Endothelial cell of umbilical vein (primary cell): ENCODE data around the gene ALKBH8. TPM values are rescaled to one million over a fixed set of nuclear protein-coding genes. Genes with fewer than 3 reads are reported as not detected.

Experiments used
- Bru-seq: library from RNA; stranded (reverse); fragments of 400-500 nt; gene quantifications from one replicate; lab custom pipeline; 2021; lab: Mats Ljungman, UMichigan
- BruChase-seq, 2 experiments: library from RNA; stranded (reverse); fragments of 400-500 nt; gene quantifications; one replicate each; lab custom pipeline; 2021; lab: Mats Ljungman, UMichigan
- BruUV-seq: library from RNA; stranded (reverse); fragments of 400-500 nt; replicated peaks from 2 replicates; lab custom pipeline; 2021; lab: Mats Ljungman, UMichigan
- CTCF ChIA-PET: fragments of 300-600, 350-600 bp; sonication (Branson Sonifier 250); formaldehyde crosslinking; loops from one replicate; lab custom pipeline; 2021; ENCODE audit warnings: antibody characterized with exemption, inconsistent platforms; lab: Charles Lee
- POLR2A ChIA-PET: fragments of 300-600, 350-600 bp; sonication (Branson Sonifier 250); formaldehyde crosslinking; loops from one replicate; lab custom pipeline; 2021; ENCODE audit warnings: antibody characterized with exemption, inconsistent platforms; lab: Charles Lee
- DNase-seq: peaks from one replicate; pipeline ENCODE4 v3.0.0-alpha.2; 2011; ENCODE audit warnings: low read depth, low spot score
- FAIRE-seq: peaks from 2 replicates; lab custom pipeline; 2011; peaks lifted over from hg19 to GRCh38; lab: Jason Lieb, UNC
- H2AFZ ChIP-seq: 2 replicates; pipeline ENCODE4 v1.6.0; 2012; ENCODE audit warnings: low read depth, low read length, control low read depth, inconsistent platforms
- H3K27ac ChIP-seq: 2 replicates; pipeline ENCODE4 v1.5.1; 2011; ENCODE audit warnings: low read depth, mild to moderate bottlenecking, control low read depth, low read length, moderate library complexity; ENCODE audit not compliant: insufficient read depth
- H3K27me3 ChIP-seq, 2 experiments: 2 replicates each; pipeline versions ENCODE4 v1.6.0 to v1.6.1; 2011; ENCODE audit warnings: low read length in 2 of 2, mixed read lengths in 1 of 2; ENCODE audit not compliant: control insufficient read depth in 2 of 2, insufficient read depth in 2 of 2
- H3K36me3 ChIP-seq, 2 experiments: 2 replicates in 1 of 2; 3 replicates in 1 of 2; pipeline ENCODE4 v1.5.1; 2011; ENCODE audit warnings: low read length in 2 of 2, mild to moderate bottlenecking in 1 of 2, moderate library complexity in 1 of 2; ENCODE audit not compliant: control insufficient read depth in 2 of 2, insufficient read depth in 2 of 2; ENCODE audit errors: extremely low read depth in 1 of 2
- H3K4me1 ChIP-seq: 3 replicates; pipeline ENCODE4 v1.5.1; 2011; ENCODE audit warnings: mild to moderate bottlenecking, low read length; ENCODE audit not compliant: control insufficient read depth, insufficient read depth; ENCODE audit errors: extremely low read depth
- H3K4me2 ChIP-seq: 2 replicates; pipeline ENCODE4 v1.6.1; 2011; ENCODE audit warnings: low read length, control low read depth, mixed read lengths; ENCODE audit not compliant: insufficient read depth
- H3K4me3 ChIP-seq, 3 experiments: fragments of 200-600 bp in 1 of 3; sonication (generic), shearing (Covaris generic) in 1 of 3; replicated peaks in 1 of 3; 2 replicates each; pipeline ENCODE4 v1.5.1; 2011 to 2016; ENCODE audit warnings: control low read depth in 3 of 3, low read length in 3 of 3, mild to moderate bottlenecking in 2 of 3, inconsistent platforms in 1 of 3, low read depth in 1 of 3, moderate library complexity in 1 of 3; ENCODE audit not compliant: insufficient read depth in 1 of 3
- H3K79me2 ChIP-seq: 2 replicates; pipeline ENCODE4 v1.6.0; 2012; ENCODE audit warnings: low read length, inconsistent platforms; ENCODE audit not compliant: control insufficient read depth, insufficient read depth
- H3K9ac ChIP-seq: replicated peaks from 2 replicates; pipeline ENCODE3; 2011; ENCODE audit warnings: low read length, control low read depth; ENCODE audit not compliant: insufficient read depth; ENCODE audit errors: extremely low read depth
- H3K9me1 ChIP-seq: replicated peaks from 3 replicates; pipeline ENCODE4 v1.6.0; 2011; ENCODE audit warnings: mild to moderate bottlenecking, low read length; ENCODE audit not compliant: control insufficient read depth, insufficient read depth; ENCODE audit errors: extremely low read depth
- H3K9me3 ChIP-seq: replicated peaks from 2 replicates; pipeline ENCODE4 v1.5.1; 2012; ENCODE audit warnings: low read length, inconsistent platforms; ENCODE audit not compliant: control insufficient read depth, insufficient read depth
- H4K20me1 ChIP-seq: replicated peaks from 2 replicates; pipeline ENCODE3; 2011; ENCODE audit warnings: mild to moderate bottlenecking, low read length; ENCODE audit not compliant: control insufficient read depth, insufficient read depth; ENCODE audit errors: extremely low read depth
- EZH2 ChIP-seq: IDR thresholded peaks from 2 replicates; pipeline ENCODE4 v1.6.1; 2012; ENCODE audit warnings: borderline replicate concordance, low read depth, mild to moderate bottlenecking, moderate library complexity, low read length, inconsistent platforms; ENCODE audit not compliant: severe bottlenecking
- GATA2 ChIP-seq: IDR thresholded peaks from 2 replicates; pipeline ENCODE4 v1.7.0; 2011; ENCODE audit warnings: low read depth, mild to moderate bottlenecking, moderate library complexity, mixed read lengths, low read length; ENCODE audit not compliant: insufficient read length, insufficient read depth
- MYC ChIP-seq: IDR thresholded peaks from one replicate; pipeline ENCODE4 v1.6.1; 2011; ENCODE audit warnings: mild to moderate bottlenecking, low read depth, low read length
- POLR2A ChIP-seq: IDR thresholded peaks from 2 replicates; pipeline ENCODE4 v1.6.1; 2012; ENCODE audit warnings: low read depth, mild to moderate bottlenecking, control low read depth, low read length
- POLR2AphosphoS5 ChIP-seq: IDR thresholded peaks from 2 replicates; pipeline ENCODE4 v1.6.1; 2012; ENCODE audit warnings: low read depth, mild to moderate bottlenecking, control low read depth, low read length, moderate library complexity; ENCODE audit not compliant: insufficient read depth
- dilution Hi-C: fragments of 300-500 bp; cut with MboI; formaldehyde crosslinking; loops from one replicate; pipeline ENCODE4 v1.15.0; 2019; ENCODE audit warnings: low sequenced_read_pairs; ENCODE audit not compliant: extremely low pct_ligation_motif_present
- intact Hi-C: fragments of 100-400 bp; cut with micrococcal nuclease; formaldehyde crosslinking; loops from one replicate; pipeline ENCODE4 v1.10.0; 2022
- long read RNA-seq: library from polyadenylated mRNA; stranded (forward); transcript quantifications from one replicate; pipeline ENCODE4 v2.0.0, GENCODE V29; 2021
- polyA minus RNA-seq, 3 experiments: library from RNA; depleted of rRNA, polyadenylated mRNA; stranded (reverse); fragments of >200 nt; gene quantifications; 1 replicate in 1 of 3; 2 replicates in 2 of 3; pipeline ENCODE4 v1.2.3, GENCODE V29; 2011
- polyA plus RNA-seq, 4 experiments: library from polyadenylated mRNA; depleted of rRNA in 3 of 4; stranded (reverse) in 3 of 4; unstranded in 1 of 4; fragments of >200 nt; gene quantifications; 2 replicates each; pipeline versions ENCODE4 v1.2.1 to v1.2.3, GENCODE V29; 2011 to 2012; ENCODE audit warnings: missing spikeins in 1 of 4
- total RNA-seq: library from RNA; stranded (reverse); gene quantifications from 2 replicates; pipeline ENCODE4 v1.2.3, GENCODE V29; 2021
- TF ChIP-seq, protein P1 (sequence below): IDR thresholded peaks from 2 replicates; pipeline ENCODE4 v1.6.1; 2011; ENCODE audit not compliant: insufficient read depth, insufficient read length

ALKBH8 gene, protein sequence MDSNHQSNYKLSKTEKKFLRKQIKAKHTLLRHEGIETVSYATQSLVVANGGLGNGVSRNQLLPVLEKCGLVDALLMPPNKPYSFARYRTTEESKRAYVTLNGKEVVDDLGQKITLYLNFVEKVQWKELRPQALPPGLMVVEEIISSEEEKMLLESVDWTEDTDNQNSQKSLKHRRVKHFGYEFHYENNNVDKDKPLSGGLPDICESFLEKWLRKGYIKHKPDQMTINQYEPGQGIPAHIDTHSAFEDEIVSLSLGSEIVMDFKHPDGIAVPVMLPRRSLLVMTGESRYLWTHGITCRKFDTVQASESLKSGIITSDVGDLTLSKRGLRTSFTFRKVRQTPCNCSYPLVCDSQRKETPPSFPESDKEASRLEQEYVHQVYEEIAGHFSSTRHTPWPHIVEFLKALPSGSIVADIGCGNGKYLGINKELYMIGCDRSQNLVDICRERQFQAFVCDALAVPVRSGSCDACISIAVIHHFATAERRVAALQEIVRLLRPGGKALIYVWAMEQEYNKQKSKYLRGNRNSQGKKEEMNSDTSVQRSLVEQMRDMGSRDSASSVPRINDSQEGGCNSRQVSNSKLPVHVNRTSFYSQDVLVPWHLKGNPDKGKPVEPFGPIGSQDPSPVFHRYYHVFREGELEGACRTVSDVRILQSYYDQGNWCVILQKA
- total RNA-seq, result 9.8 and 10.2 TPM in 2 replicates
- 1.5 and 2.6 TPM in 2 replicates for polyA plus RNA-seq
- 2.9 and 3.3 TPM in 2 replicates for polyA plus RNA-seq (2011; cell fraction: cytosol; rRNA removed)
- polyA plus RNA-seq (2011; cell fraction: nucleus; rRNA removed), result 5.3 and 11.3 TPM in 2 replicates
- 7.7 and 16.2 TPM in 2 replicates for polyA plus RNA-seq (2012)
- polyA minus RNA-seq, result 7.5 and 10.9 TPM in 2 replicates
- polyA minus RNA-seq (2011; cell fraction: cytosol; rRNA and poly(A)+ RNA removed), result 4.0 TPM
- 10.4 and 13.1 TPM in 2 replicates for polyA minus RNA-seq (2011; cell fraction: nucleus; rRNA and poly(A)+ RNA removed)
- percentile 84 among the genes with signal in this experiment for Bru-seq, nascent RNA
- percentile 59 among the genes with signal in this experiment for BruChase-seq, experiment 1, labeled RNA remaining after a 6-hour chase
- percentile 70 among the genes with signal in this experiment for BruChase-seq, experiment 2, labeled RNA remaining after a 2-hour chase
- long read RNA-seq, full-length matches to known transcripts, result 12 of 20 reads
- long read RNA-seq, partial matches to known transcripts, result 1 of 20 reads
- long read RNA-seq, other reads (novel, unspliced or antisense), result 7 of 20 reads

DNA sequence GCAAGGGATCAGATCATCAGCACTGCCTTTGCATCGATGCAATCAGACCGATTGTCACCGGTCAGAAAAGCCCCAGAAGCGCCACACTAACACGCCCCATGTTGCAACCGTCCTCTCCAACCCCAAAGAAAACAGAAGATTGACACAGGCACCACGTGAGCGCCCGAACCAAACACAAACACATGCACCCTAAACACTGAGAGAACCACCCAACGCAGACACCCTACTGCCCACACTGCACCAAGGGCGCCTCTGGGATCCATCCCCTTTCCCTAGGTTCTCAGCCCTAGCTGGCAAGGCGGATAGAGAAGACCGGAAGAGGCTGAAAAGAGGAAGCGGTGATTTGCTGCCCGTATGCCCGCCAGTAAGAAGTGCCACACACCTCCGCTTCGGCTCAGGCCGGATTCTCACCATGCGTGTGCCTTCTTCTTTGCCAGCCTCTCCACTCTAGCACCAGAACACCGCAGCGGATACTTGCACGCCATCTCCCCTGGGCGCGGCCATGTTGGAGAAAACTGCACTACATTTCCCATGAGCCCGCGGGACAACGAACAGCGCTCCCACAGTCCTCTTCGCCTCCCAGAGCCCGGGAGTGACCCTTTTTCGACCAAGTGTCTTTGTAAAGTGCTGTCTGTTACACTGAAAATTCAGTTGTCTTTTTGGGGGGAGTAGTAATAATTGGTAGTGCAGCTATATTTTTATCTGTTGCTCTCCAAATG, at the start of gene ALKBH8:
TSS of gene ALKBH8 (minus strand) at position 517 of the 719 bp plus-strand sequence. CDS start 4,842 bp downstream, outside the sequence.
- TSS peak; percentile 37 for BruUV-seq

More for the DNA sequence above, at the start of gene ALKBH8:
- peaks cover 36% of the 10 kb centered on the region for H3K4me1 ChIP-seq
- intact Hi-C loops (loop anchor here (2.0 to 10.0 kb wide), 4 partner anchors 25 to 439 kb away; partner anchors contain the start of genes CUL5, ELMOD1 and SLC35F2), dilution Hi-C loops (no loop called here)
- H3K27me3 ChIP-seq, result no peaks in the 10 kb centered on the region
- H3K4me2 ChIP-seq, result peak within 1 kb of the TSS; percentile 69
- TF ChIP-seq, protein P1, sequence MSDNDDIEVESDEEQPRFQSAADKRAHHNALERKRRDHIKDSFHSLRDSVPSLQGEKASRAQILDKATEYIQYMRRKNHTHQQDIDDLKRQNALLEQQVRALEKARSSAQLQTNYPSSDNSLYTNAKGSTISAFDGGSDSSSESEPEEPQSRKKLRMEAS, result peak; percentile 78
- TF ChIP-seq EZH2 (no peak), POLR2A (peak; percentile 67), POLR2AphosphoS5 (peak; percentile 72), GATA2 (no peak), MYC (peak; percentile 63)
- POLR2A ChIA-PET, result no interaction called here
- H3K36me3 ChIP-seq, result no peaks in the 10 kb centered on the region
- peak within 1 kb of the TSS; percentile 69 for H3K9ac ChIP-seq
- H3K79me2 ChIP-seq, result peaks cover 16% of the 10 kb centered on the region
- CTCF ChIA-PET, result interaction anchor here (1.7 to 4.6 kb wide), 5 partner anchors 16 to 206 kb away, joined by 3 to 78 read pairs (median 9); no protein-coding TSS in a partner anchor
- H4K20me1 ChIP-seq, result no peaks in the 10 kb centered on the region
- H3K9me3 ChIP-seq, result no peaks in the 10 kb centered on the region
- H3K4me3 ChIP-seq, result peak within 1 kb of the TSS; percentile 28 to 80 (median 79)
- peak within 1 kb of the TSS; percentile 83 for H2AFZ ChIP-seq
- DNase-seq, result peak; percentile 75
- peak within 1 kb of the TSS; percentile 48 for H3K27ac ChIP-seq
- FAIRE-seq, result peak; percentile 73
- H3K9me1 ChIP-seq, result no peaks in the 10 kb centered on the region
